Ishikawa (cell line): ENCODE data around the gene HSH2D.

Experiments
- EP300 ChIP-seq: IDR thresholded peaks from 2 replicates; pipeline ENCODE4 v1.6.1; 2012; ENCODE audit warnings: borderline replicate concordance
- NFIC ChIP-seq: IDR thresholded peaks from 2 replicates; pipeline ENCODE4 v1.6.1; 2012
- REST ChIP-seq: IDR thresholded peaks from 2 replicates; pipeline ENCODE4 v1.6.1; 2012; ENCODE audit warnings: low read depth, mild to moderate bottlenecking

- TF ChIP-seq NFIC (no peak), REST (no peak), EP300 (no peak)
Measured at GRCh38 chr19:16100524-16100923, 43.0 kb upstream of the HSH2D start.
